ENCODE measurements around the gene AMBP.

GRCh38 chr9:114077162-114077837 is 800 bp downstream of the AMBP start:
- no peak for TF ChIP-seq FOXM1 (IDR thresholded peaks at IDR 0.05; ENCODE audit: low read depth)
- TF ChIP-seq EZH2phosphoT487 (IDR thresholded peaks at IDR 0.05; ENCODE audit: borderline replicate concordance, low read depth): no peak
- TF ChIP-seq, protein P1, sequence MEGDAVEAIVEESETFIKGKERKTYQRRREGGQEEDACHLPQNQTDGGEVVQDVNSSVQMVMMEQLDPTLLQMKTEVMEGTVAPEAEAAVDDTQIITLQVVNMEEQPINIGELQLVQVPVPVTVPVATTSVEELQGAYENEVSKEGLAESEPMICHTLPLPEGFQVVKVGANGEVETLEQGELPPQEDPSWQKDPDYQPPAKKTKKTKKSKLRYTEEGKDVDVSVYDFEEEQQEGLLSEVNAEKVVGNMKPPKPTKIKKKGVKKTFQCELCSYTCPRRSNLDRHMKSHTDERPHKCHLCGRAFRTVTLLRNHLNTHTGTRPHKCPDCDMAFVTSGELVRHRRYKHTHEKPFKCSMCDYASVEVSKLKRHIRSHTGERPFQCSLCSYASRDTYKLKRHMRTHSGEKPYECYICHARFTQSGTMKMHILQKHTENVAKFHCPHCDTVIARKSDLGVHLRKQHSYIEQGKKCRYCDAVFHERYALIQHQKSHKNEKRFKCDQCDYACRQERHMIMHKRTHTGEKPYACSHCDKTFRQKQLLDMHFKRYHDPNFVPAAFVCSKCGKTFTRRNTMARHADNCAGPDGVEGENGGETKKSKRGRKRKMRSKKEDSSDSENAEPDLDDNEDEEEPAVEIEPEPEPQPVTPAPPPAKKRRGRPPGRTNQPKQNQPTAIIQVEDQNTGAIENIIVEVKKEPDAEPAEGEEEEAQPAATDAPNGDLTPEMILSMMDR (IDR thresholded peaks at IDR 0.05): no peak
- TF ChIP-seq, protein P2, sequence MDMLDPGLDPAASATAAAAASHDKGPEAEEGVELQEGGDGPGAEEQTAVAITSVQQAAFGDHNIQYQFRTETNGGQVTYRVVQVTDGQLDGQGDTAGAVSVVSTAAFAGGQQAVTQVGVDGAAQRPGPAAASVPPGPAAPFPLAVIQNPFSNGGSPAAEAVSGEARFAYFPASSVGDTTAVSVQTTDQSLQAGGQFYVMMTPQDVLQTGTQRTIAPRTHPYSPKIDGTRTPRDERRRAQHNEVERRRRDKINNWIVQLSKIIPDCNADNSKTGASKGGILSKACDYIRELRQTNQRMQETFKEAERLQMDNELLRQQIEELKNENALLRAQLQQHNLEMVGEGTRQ (IDR thresholded peaks at IDR 0.05; ENCODE audit: borderline replicate concordance, low read depth, low read length): no peak
- TF ChIP-seq RAD21 (IDR thresholded peaks at IDR 0.05; ENCODE audit: low read length): no peak
- TF ChIP-seq POLR2AphosphoS5 (IDR thresholded peaks at IDR 0.05; ENCODE audit: low read depth, low read length): no peak
- no peak for TF ChIP-seq FOXJ3 (CRISPR knock-in tag; IDR thresholded peaks at IDR 0.05)
- TF ChIP-seq SMC3 (IDR thresholded peaks at IDR 0.05; ENCODE audit: low read depth, low read length): no peak
- TF ChIP-seq JUND (IDR thresholded peaks at IDR 0.05): no peak
- TF ChIP-seq SIN3A (IDR thresholded peaks at IDR 0.05; ENCODE audit: borderline replicate concordance, low read depth, low read length): no peak
- TF ChIP-seq, protein P3, sequence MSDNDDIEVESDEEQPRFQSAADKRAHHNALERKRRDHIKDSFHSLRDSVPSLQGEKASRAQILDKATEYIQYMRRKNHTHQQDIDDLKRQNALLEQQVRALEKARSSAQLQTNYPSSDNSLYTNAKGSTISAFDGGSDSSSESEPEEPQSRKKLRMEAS (IDR thresholded peaks at IDR 0.05; ENCODE audit: low read depth): no peak
- no peak for TF ChIP-seq CHD2 (IDR thresholded peaks at IDR 0.05; ENCODE audit: low read length, partially characterized antibody)
- no peak for TF ChIP-seq NFIC (IDR thresholded peaks at IDR 0.05; ENCODE audit: borderline replicate concordance)
- TF ChIP-seq GATA2 (CRISPR knock-in tag; IDR thresholded peaks at IDR 0.05): no peak
